H9 (cell line): Measurements from ENCODE around the gene MAGI1. TPM values are rescaled to one million over a fixed set of nuclear protein-coding genes. Genes with fewer than 3 reads are reported as not detected.
A peak's percentile ranks its signal among the peaks of the same experiment; 100 is the strongest.

Experiments used
- DNase-seq: peaks from one replicate; pipeline ENCODE4 v3.0.0-alpha.2; 2017
- H2AFZ ChIP-seq: one replicate; pipeline ENCODE4 v1.6.1; 2013; ENCODE audit warnings: mild to moderate bottlenecking, low read length, control low read depth, moderate library complexity
- H2AK5ac ChIP-seq: 2 replicates; pipeline ENCODE4 v1.6.1; 2013; ENCODE audit warnings: low read length, control low read depth, mixed read lengths; ENCODE audit not compliant: insufficient read length
- H2BK120ac ChIP-seq: one replicate; pipeline ENCODE4 v1.6.1; 2013; ENCODE audit warnings: low read depth, mild to moderate bottlenecking, low read length, control low read depth, inconsistent platforms; ENCODE audit not compliant: poor library complexity, severe bottlenecking
- H2BK12ac ChIP-seq: 2 replicates; pipeline ENCODE4 v1.6.1; 2013; ENCODE audit warnings: low read length, control low read depth, mixed read lengths, low read depth; ENCODE audit not compliant: insufficient read length
- H2BK15ac ChIP-seq: 2 replicates; pipeline ENCODE4 v1.6.1; 2013; ENCODE audit warnings: low read depth, low read length, control low read depth
- H2BK20ac ChIP-seq: one replicate; pipeline ENCODE4 v1.6.1; 2013; ENCODE audit warnings: low read depth, mild to moderate bottlenecking, low read length, control low read depth, inconsistent platforms; ENCODE audit not compliant: poor library complexity, severe bottlenecking
- H2BK5ac ChIP-seq: 2 replicates; pipeline ENCODE4 v1.6.1; 2013; ENCODE audit warnings: low read length, control low read depth, mixed read lengths; ENCODE audit not compliant: insufficient read length
- H3K14ac ChIP-seq: 2 replicates; pipeline ENCODE4 v1.6.1; 2013; ENCODE audit warnings: low read length, control low read depth; ENCODE audit not compliant: insufficient read depth
- H3K18ac ChIP-seq: 2 replicates; pipeline ENCODE4 v1.6.1; 2013; ENCODE audit warnings: low read depth, mild to moderate bottlenecking, mixed read lengths, low read length, control low read depth; ENCODE audit not compliant: insufficient read length
- H3K23ac ChIP-seq: 2 replicates; pipeline ENCODE4 v1.6.1; 2013; ENCODE audit warnings: low read length, control low read depth, mixed read lengths, low read depth; ENCODE audit not compliant: insufficient read length
- H3K23me2 ChIP-seq: 2 replicates; pipeline ENCODE4 v1.6.1; 2013; ENCODE audit warnings: low read depth, mild to moderate bottlenecking, mixed read lengths, low read length, control low read depth; ENCODE audit not compliant: insufficient read length, poor library complexity, severe bottlenecking
- H3K27ac ChIP-seq: 2 replicates; pipeline ENCODE4 v1.5.1; 2013; ENCODE audit warnings: low read length, control low read depth, mixed read lengths, low read depth; ENCODE audit not compliant: insufficient read length
- H3K27me3 ChIP-seq: 2 replicates; pipeline ENCODE4 v1.6.1; 2013; ENCODE audit warnings: low read length, control low read depth, inconsistent platforms; ENCODE audit not compliant: insufficient read depth
- H3K4ac ChIP-seq: 2 replicates; pipeline ENCODE4 v1.6.1; 2013; ENCODE audit warnings: low read depth, mild to moderate bottlenecking, control low read depth, inconsistent platforms, low read length, moderate library complexity
- H3K4me1 ChIP-seq: 2 replicates; pipeline ENCODE4 v1.6.1; 2013; ENCODE audit warnings: low read length, control low read depth, inconsistent platforms; ENCODE audit not compliant: insufficient read depth
- H3K4me2 ChIP-seq: 2 replicates; pipeline ENCODE4 v1.6.1; 2013; ENCODE audit warnings: low read length, control low read depth, mixed read lengths; ENCODE audit not compliant: insufficient read length, insufficient read depth
- H3K56ac ChIP-seq: 2 replicates; pipeline ENCODE4 v1.6.1; 2013; ENCODE audit warnings: low read depth, mild to moderate bottlenecking, mixed read lengths, low read length, control low read depth; ENCODE audit not compliant: insufficient read length
- H3K79me1 ChIP-seq: 2 replicates; pipeline ENCODE4 v1.6.1; 2013; ENCODE audit warnings: low read depth, mild to moderate bottlenecking, moderate library complexity, low read length, control low read depth, inconsistent platforms; ENCODE audit not compliant: insufficient read depth, poor library complexity, severe bottlenecking
- H3K79me2 ChIP-seq: 2 replicates; pipeline ENCODE4 v1.6.1; 2013; ENCODE audit warnings: low read length, control low read depth, inconsistent platforms; ENCODE audit not compliant: insufficient read depth
- H3K9ac ChIP-seq: 2 replicates; pipeline ENCODE4 v1.6.1; 2013; ENCODE audit warnings: low read length, control low read depth, mixed read lengths; ENCODE audit not compliant: insufficient read length; ENCODE audit errors: extremely low read depth
- H3K9me3 ChIP-seq: one replicate; pipeline ENCODE4 v1.6.1; 2013; ENCODE audit warnings: low read depth, low read length, inconsistent platforms; ENCODE audit not compliant: control insufficient read depth
- H3T11ph ChIP-seq: one replicate; pipeline ENCODE4 v1.6.1; 2013; ENCODE audit warnings: mild to moderate bottlenecking, low read length, control low read depth, inconsistent platforms
- H4K20me1 ChIP-seq: one replicate; pipeline ENCODE4 v1.6.1; 2013; ENCODE audit not compliant: control insufficient read depth, insufficient read length, insufficient read depth
- H4K5ac ChIP-seq: 2 replicates; pipeline ENCODE4 v1.6.1; 2013; ENCODE audit warnings: low read depth, mild to moderate bottlenecking, mixed read lengths, low read length, control low read depth; ENCODE audit not compliant: insufficient read length
- H4K8ac ChIP-seq: replicated peaks from 2 replicates; pipeline ENCODE4 v1.6.1; 2013; ENCODE audit warnings: low read length, control low read depth, mixed read lengths, low read depth; ENCODE audit not compliant: insufficient read length
- H4K91ac ChIP-seq: 2 replicates; pipeline ENCODE4 v1.6.1; 2013; ENCODE audit warnings: low read depth, mild to moderate bottlenecking, moderate library complexity, mixed read lengths, low read length, control low read depth; ENCODE audit not compliant: insufficient read length
- H3K27ac Mint-ChIP-seq, 3 experiments: 2 replicates in 2 of 3; 3 replicates in 1 of 3; pipeline ENCODE4 v1.8.0; 2020 to 2021; ENCODE audit warnings: mixed read lengths in 3 of 3, mild to moderate bottlenecking in 1 of 3, moderate library complexity in 1 of 3
- H3K27me3 Mint-ChIP-seq: 2 replicates; pipeline ENCODE4 v1.8.0; 2021; ENCODE audit warnings: low read depth, mild to moderate bottlenecking, moderate library complexity, mixed read lengths
- H3K36me3 Mint-ChIP-seq, 3 experiments: 2 replicates in 2 of 3; 3 replicates in 1 of 3; pipeline ENCODE4 v1.8.0; 2020 to 2021; ENCODE audit warnings: low read depth in 3 of 3, mixed read lengths in 3 of 3; ENCODE audit not compliant: insufficient read depth in 1 of 3
- H3K4me1 Mint-ChIP-seq, 2 experiments: 2 replicates each; pipeline ENCODE4 v1.8.0; 2020; ENCODE audit warnings: mixed read lengths in 2 of 2
- H3K4me3 Mint-ChIP-seq, 2 experiments: 2 replicates in 1 of 2; 3 replicates in 1 of 2; pipeline ENCODE4 v1.8.0; 2020 to 2021; ENCODE audit warnings: mild to moderate bottlenecking in 2 of 2, mixed read lengths in 2 of 2, moderate library complexity in 1 of 2
- H3K9me3 Mint-ChIP-seq, 2 experiments: 2 replicates in 1 of 2; 3 replicates in 1 of 2; pipeline ENCODE4 v1.8.0; 2020; ENCODE audit warnings: mild to moderate bottlenecking in 2 of 2, mixed read lengths in 2 of 2, moderate library complexity in 1 of 2
- WGBS: extraction: QIAGEN DNeasy Blood & Tissue Kit; methylation state at CpG from one replicate; pipeline ENCODE4 v1.1.7; 2013; ENCODE audit warnings: missing lambda C conversion rate, low lambda C conversion rate, mixed read lengths; ENCODE audit not compliant: insufficient read length; ENCODE audit errors: extremely low coverage; 5-methylcytosine and 5-hydroxymethylcytosine counted together
- total RNA-seq: library from RNA; stranded (reverse); gene quantifications from 2 replicates; pipeline ENCODE4 v1.2.1, GENCODE V29; 2021
- TF ChIP-seq, protein P1 (sequence below): fragments of 200-600 bp; sonication (generic); conservative IDR thresholded peaks from 3 replicates; pipeline ENCODE4 v1.8.0; 2021; ENCODE audit warnings: antibody characterized with exemption, mild to moderate bottlenecking

The MAGI1 gene
- total RNA-seq, 1 experiment from 2014 or later = 65.7 TPM

DNA sequence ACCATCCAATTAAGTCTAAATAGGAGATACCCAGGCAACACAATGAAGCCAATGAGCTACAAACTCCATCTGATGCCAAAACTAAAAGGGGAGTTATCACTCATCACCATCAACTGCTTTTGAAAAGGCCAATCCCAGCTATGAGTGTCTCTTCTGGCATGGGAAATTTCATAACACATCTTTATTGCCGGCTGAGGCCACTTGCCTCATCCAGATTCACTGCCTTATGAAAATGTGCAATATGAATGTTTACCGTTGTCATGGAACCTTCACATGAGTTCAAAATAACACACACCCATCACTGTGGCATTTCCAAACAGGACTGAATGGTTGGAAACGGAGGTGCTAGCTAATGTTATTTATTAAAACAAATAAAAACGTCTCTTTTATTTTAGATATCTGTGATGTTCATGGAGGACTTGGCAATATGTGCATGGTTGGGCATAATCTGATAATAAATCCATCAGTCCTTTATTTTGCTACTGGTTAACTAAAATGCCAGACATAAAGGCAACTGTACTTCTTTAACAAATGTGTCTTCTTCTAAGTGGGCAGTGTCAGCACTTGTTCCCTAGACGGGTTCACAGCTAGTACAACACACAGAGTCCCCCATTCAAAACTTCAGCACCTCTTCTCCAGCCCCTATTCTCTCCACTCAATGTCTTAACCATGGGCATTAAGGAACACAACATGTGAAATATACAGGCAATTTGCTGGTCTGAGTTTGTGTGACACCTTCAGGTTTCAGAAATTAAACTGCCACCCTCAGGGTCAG is 143.9 kb downstream of the MAGI1 start:
- Histone ChIP-seq H3K56ac (no peak overlapping the region), H3K27ac (no peak overlapping the region), H3K9me3 (no peaks in the 10 kb centered on the region), H2BK12ac (no peak overlapping the region), H2BK20ac (no peak overlapping the region), H2AFZ (no peak overlapping the region), H3K4ac (no peak overlapping the region), H3K18ac (no peak overlapping the region), H2BK5ac (no peak overlapping the region), H2BK15ac (no peak overlapping the region), H3K27me3 (no peaks in the 10 kb centered on the region), H4K20me1 (no peaks in the 10 kb centered on the region), H2BK120ac (no peak overlapping the region), H3K4me1 (peaks cover 4% of the 10 kb centered on the region; the same call in 1 of the 2 replicates), H4K91ac (no peak overlapping the region), H4K5ac (no peak overlapping the region), H3T11ph (no peak overlapping the region), H3K23ac (no peak overlapping the region), H2AK5ac (no peak overlapping the region), H3K9ac (no peak overlapping the region), H3K4me2 (no peak overlapping the region), H4K8ac (no peak overlapping the region), H3K23me2 (no peaks in the 10 kb centered on the region), H3K14ac (no peak overlapping the region), H3K79me2 (no peaks in the 10 kb centered on the region; the same call in 1 of the 2 replicates), H3K79me1 (peaks cover 12% of the 10 kb centered on the region)
- no peak overlapping the region for H3K4me3 Mint-ChIP-seq
- peaks cover 47 to 58% of the 10 kb centered on the region in 2 experiments for H3K4me1 Mint-ChIP-seq
- TF ChIP-seq, protein P1, sequence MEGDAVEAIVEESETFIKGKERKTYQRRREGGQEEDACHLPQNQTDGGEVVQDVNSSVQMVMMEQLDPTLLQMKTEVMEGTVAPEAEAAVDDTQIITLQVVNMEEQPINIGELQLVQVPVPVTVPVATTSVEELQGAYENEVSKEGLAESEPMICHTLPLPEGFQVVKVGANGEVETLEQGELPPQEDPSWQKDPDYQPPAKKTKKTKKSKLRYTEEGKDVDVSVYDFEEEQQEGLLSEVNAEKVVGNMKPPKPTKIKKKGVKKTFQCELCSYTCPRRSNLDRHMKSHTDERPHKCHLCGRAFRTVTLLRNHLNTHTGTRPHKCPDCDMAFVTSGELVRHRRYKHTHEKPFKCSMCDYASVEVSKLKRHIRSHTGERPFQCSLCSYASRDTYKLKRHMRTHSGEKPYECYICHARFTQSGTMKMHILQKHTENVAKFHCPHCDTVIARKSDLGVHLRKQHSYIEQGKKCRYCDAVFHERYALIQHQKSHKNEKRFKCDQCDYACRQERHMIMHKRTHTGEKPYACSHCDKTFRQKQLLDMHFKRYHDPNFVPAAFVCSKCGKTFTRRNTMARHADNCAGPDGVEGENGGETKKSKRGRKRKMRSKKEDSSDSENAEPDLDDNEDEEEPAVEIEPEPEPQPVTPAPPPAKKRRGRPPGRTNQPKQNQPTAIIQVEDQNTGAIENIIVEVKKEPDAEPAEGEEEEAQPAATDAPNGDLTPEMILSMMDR = no peak
- WGBS = no CpG with 5 or more reads among the region's 5 CpGs
- peak overlapping the region in 2 of 3 experiments; percentile 12 to 28; a peak in 2 of 7 replicates for H3K27ac Mint-ChIP-seq
- H3K36me3 Mint-ChIP-seq = peaks cover 0 to 4% (median 0%) of the 10 kb centered on the region in 3 experiments; a peak in 1 of 7 replicates
- no peaks in the 10 kb centered on the region for H3K9me3 Mint-ChIP-seq
- no peak for DNase-seq
- H3K27me3 Mint-ChIP-seq = no peaks in the 10 kb centered on the region
